ENCODE measurements around the gene IFFO2. TPM values are rescaled to one million over a fixed set of nuclear protein-coding genes. Genes with fewer than 3 reads are reported as not detected.

The IFFO2 gene
- total RNA-seq, 1 experiment from 2014 or later, result 15.3 TPM

DNA sequence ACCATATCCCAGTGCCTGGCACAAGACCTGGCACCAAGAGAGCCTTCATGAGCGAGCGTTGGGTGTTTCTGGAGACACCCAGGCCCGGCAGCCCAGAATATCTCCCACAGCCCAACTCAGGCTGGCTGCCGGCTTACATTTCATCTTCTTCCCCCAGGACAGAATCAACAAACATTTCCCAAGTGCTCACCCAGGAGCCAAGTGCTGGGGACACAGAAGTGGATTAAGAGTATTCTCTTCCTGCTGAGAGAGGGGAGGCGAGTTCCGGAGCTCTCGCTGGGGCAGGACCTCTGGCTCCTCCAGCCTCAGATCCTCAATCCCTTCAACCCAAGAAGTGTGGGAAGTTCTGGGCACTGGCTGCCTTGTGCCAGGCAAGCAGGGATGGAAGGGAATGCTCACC lies 23.6 kb downstream of the IFFO2 start:
- H3K4me1 ChIP-seq (replicated peaks), result peaks cover 27% of the 10 kb centered on the region
- DNase-seq (ENCODE audit: low read depth in 1 of 2, low spot score in 2 of 2), result no peak
- H3K4me3 ChIP-seq, result no peak overlapping the region
- H3K27ac ChIP-seq, result no peak overlapping the region
- no peaks in the 10 kb centered on the region for H3K9me3 ChIP-seq (replicated peaks)
- H3K36me3 ChIP-seq, result no peaks in the 10 kb centered on the region
- H3K27me3 ChIP-seq (replicated peaks), result no peaks in the 10 kb centered on the region

DNA sequence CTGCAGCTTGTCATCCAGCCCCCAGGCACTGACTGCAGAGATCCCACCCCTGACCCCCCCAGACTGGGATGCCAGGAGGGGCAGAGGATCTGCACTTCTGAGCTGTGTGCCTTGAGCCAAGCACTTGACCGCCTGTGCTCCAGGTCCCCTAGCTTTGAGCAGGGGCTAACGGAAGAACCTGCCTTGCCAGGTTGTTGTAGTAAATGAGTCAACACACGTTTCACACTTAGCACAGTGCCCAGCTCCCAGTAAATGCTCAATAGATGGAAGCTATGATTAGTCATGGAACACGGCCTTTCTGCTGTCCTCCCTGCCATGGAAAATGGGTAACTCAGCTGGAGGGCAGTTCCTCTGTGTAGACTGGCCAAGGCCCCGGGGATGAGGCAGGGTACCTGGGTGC lies 24.1 kb downstream of the IFFO2 start:
- Histone ChIP-seq H3K27me3 (replicated peaks) (no peaks in the 10 kb centered on the region), H3K4me3 (no peak overlapping the region), H3K4me1 (replicated peaks) (peaks cover 32% of the 10 kb centered on the region), H3K27ac (no peak overlapping the region), H3K36me3 (peaks cover 2% of the 10 kb centered on the region; the same call in 1 of the 2 replicates), H3K9me3 (replicated peaks) (no peaks in the 10 kb centered on the region)
- no peak for DNase-seq (ENCODE audit: low read depth in 1 of 2, low spot score in 2 of 2)

- Histone ChIP-seq H3K9me3 (replicated peaks) (no peaks in the 10 kb centered on the region), H3K27ac (no peak overlapping the region)
Measured at GRCh38 chr1:18931730-18932129, 24.7 kb downstream of the IFFO2 start.

GRCh38 chr1:18929686-18930085 lies 26.8 kb downstream of the IFFO2 start:
- peaks cover 45% of the 10 kb centered on the region for H3K4me1 ChIP-seq (replicated peaks)

More at GRCh38 chr1:18931730-18932129, 24.7 kb downstream of the IFFO2 start:
- peaks cover 8% of the 10 kb centered on the region for H3K36me3 ChIP-seq
- peaks cover 38% of the 10 kb centered on the region for H3K4me1 ChIP-seq (replicated peaks)
- no peak overlapping the region for H3K4me3 ChIP-seq
- no peaks in the 10 kb centered on the region for H3K27me3 ChIP-seq (replicated peaks)
- no peak for DNase-seq (ENCODE audit: low read depth in 1 of 2, low spot score in 2 of 2)

GRCh38 chr1:18928985-18929384 lies 27.5 kb downstream of the IFFO2 start:
- Histone ChIP-seq H3K9me3 (replicated peaks) (no peaks in the 10 kb centered on the region), H3K4me1 (replicated peaks) (peaks cover 51% of the 10 kb centered on the region), H3K27ac (peak overlapping the region; percentile 61), H3K27me3 (replicated peaks) (no peaks in the 10 kb centered on the region), H3K4me3 (no peak overlapping the region), H3K36me3 (peaks cover 8% of the 10 kb centered on the region)
- no peak for DNase-seq (ENCODE audit: low read depth in 1 of 2, low spot score in 2 of 2)

More at GRCh38 chr1:18929686-18930085, 26.8 kb downstream of the IFFO2 start:
- peak; percentile 82 to 84 for DNase-seq (ENCODE audit: low read depth in 1 of 2, low spot score in 2 of 2)
- H3K9me3 ChIP-seq (replicated peaks), result no peaks in the 10 kb centered on the region
- no peak overlapping the region for H3K4me3 ChIP-seq
- H3K36me3 ChIP-seq, result peaks cover 8% of the 10 kb centered on the region
- H3K27ac ChIP-seq, result peak overlapping the region; percentile 61
- no peaks in the 10 kb centered on the region for H3K27me3 ChIP-seq (replicated peaks)

DNA sequence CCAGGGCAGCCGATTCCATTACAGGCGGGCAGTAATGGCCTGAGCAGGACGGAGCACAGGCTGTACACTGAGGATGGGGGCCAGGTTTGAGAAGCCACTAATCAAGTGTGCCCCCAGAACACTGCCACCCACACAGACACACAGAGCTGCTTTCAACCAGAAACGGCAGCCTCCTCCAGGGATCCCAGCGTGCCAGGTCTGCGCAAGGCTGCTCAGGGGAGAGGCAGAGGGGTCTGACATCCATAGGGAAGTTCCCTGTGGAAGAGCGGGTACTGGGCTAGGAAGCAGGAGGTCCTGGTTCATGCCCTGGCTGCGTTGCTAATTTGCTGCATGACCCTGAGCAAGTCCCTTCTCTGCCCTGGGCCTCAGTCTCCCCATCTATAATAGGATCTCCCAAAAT lies 28.1 kb downstream of the IFFO2 start:
- Histone ChIP-seq H3K4me3 (no peak overlapping the region), H3K9me3 (replicated peaks) (no peaks in the 10 kb centered on the region), H3K36me3 (peaks cover 8% of the 10 kb centered on the region), H3K4me1 (replicated peaks) (peaks cover 55% of the 10 kb centered on the region), H3K27ac (no peak overlapping the region), H3K27me3 (replicated peaks) (no peaks in the 10 kb centered on the region)
- DNase-seq (ENCODE audit: low read depth in 1 of 2, low spot score in 2 of 2), result no peak

DNA sequence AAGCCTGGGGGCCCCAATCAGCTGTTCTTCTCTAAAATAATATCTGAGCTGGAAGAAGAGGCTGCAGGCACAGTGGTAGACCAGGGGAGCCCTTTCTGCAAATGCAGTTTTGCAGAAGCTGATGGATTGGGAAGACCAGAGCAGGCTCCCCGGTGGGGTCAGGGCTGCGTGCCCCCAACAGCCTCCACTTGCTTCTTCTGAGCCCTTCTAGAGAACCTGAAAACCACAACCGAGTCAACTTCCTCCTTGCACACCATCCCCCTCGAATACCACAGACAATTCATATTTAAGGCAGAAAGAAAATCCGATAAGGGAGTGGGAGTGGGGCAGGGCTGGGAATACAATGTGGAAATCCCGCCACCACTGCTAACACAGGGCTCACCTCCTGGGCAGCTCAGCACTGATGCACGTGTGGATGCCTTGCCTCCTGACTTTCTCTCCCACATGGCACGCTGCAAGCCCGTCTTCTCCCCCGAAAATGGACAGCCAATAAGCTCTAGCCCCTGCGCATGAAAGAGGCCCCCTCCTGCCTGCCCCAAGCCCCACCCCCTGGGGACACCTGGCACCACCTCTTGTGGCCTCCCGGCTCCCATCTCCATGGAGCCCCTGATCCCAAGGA lies 28.7 kb downstream of the IFFO2 start:
- H3K27me3 ChIP-seq (replicated peaks), result no peaks in the 10 kb centered on the region
- H3K4me3 ChIP-seq, result no peak overlapping the region
- no peaks in the 10 kb centered on the region for H3K9me3 ChIP-seq (replicated peaks)
- peak overlapping the region; percentile 92 for H3K27ac ChIP-seq
- no peak for DNase-seq (ENCODE audit: low read depth in 1 of 2, low spot score in 2 of 2)
- H3K4me1 ChIP-seq (replicated peaks), result peaks cover 61% of the 10 kb centered on the region
- peaks cover 8% of the 10 kb centered on the region for H3K36me3 ChIP-seq

- DNase-seq (ENCODE audit: low read depth in 1 of 2, low spot score in 2 of 2), result no peak
- no peak overlapping the region for H3K4me3 ChIP-seq
- H3K36me3 ChIP-seq, result peaks cover 8% of the 10 kb centered on the region
- H3K27me3 ChIP-seq (replicated peaks), result no peaks in the 10 kb centered on the region
- H3K4me1 ChIP-seq (replicated peaks), result peaks cover 67% of the 10 kb centered on the region
- peak overlapping the region; percentile 92 for H3K27ac ChIP-seq
- H3K9me3 ChIP-seq (replicated peaks), result no peaks in the 10 kb centered on the region
Measured at GRCh38 chr1:18927082-18927653, 29.3 kb downstream of the IFFO2 start.

DNA sequence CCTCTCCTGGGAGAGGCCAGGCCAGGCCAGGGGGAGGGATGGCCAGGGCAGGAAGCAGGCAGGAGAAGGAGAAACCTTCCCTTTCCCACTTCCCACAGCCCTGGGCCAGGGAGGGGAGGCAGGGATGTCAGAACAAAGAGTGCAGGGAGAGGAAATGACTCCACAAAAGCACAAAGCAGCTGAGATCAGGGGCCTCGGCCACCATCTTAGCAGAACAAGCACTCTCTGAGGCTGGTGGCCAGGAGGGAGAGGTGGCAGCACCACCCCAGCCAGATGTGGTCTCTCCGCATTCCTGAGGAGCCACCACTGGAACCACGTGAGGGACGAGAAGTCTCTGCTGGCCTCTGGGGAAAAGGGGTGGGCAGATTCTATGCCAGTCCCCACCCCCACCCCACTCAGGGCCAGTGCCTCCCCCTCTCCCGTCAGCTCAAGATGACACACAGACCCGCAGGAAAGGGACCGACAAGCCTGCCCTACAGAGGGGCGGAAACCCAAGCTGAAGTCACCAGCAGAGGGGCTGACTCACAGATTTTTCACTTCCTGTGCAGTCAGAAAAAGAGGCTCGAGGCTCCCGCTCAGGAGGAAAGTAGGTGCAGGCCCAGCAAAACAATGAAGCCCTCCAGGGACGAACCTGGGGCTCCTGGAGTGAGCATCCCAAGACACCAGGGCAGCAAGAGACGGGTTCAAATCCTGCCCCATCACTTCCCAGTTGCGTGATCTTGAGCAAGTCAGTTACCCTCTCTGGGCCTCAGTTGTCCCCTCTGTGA lies 30.0 kb downstream of the IFFO2 start:
- Histone ChIP-seq H3K4me3 (no peak overlapping the region), H3K9me3 (replicated peaks) (no peaks in the 10 kb centered on the region), H3K27ac (peak overlapping the region; percentile 92), H3K36me3 (peaks cover 8% of the 10 kb centered on the region), H3K4me1 (replicated peaks) (peaks cover 74% of the 10 kb centered on the region), H3K27me3 (replicated peaks) (no peaks in the 10 kb centered on the region)
- DNase-seq (ENCODE audit: low read depth in 1 of 2, low spot score in 2 of 2), result peak; percentile 94 to 97

DNA sequence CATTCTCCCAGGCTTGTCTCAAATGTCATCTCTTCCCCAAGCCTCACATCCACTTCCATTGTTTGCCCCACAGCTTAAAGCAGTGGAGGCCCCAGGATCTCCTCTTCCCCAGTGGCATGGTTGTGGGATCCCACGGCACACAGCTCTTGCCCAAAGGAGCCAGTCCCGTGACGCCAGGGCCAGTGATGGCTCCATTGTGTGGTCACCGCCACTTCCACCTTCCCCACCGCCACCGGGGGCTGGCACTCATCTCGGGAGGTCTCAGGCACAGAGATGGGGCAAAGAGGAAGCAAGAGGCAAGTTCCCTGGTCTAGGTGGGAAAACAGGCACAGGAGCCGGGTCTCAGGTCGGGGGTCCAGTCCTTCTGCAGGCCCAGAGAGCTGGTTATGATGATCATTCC lies 31.2 kb downstream of the IFFO2 start:
- DNase-seq (ENCODE audit: low read depth in 1 of 2, low spot score in 2 of 2), result no peak
- H3K4me1 ChIP-seq (replicated peaks), result peaks cover 73% of the 10 kb centered on the region
- no peaks in the 10 kb centered on the region for H3K9me3 ChIP-seq (replicated peaks)
- no peak overlapping the region for H3K4me3 ChIP-seq
- H3K27me3 ChIP-seq (replicated peaks), result no peaks in the 10 kb centered on the region
- peaks cover 17% of the 10 kb centered on the region for H3K36me3 ChIP-seq
- no peak overlapping the region for H3K27ac ChIP-seq

- Histone ChIP-seq H3K36me3 (peaks cover 26% of the 10 kb centered on the region), H3K27me3 (replicated peaks) (no peaks in the 10 kb centered on the region), H3K4me1 (replicated peaks) (peaks cover 62% of the 10 kb centered on the region), H3K9me3 (replicated peaks) (no peaks in the 10 kb centered on the region), H3K4me3 (no peak overlapping the region), H3K27ac (no peak overlapping the region)
- DNase-seq (ENCODE audit: low read depth in 1 of 2, low spot score in 2 of 2), result no peak
Measured at GRCh38 chr1:18924221-18924691, 32.2 kb downstream of the IFFO2 start.

GRCh38 chr1:18923756-18924211 lies 32.7 kb downstream of the IFFO2 start:
- H3K27me3 ChIP-seq (replicated peaks), result no peaks in the 10 kb centered on the region
- H3K4me1 ChIP-seq (replicated peaks), result peaks cover 58% of the 10 kb centered on the region
- H3K36me3 ChIP-seq, result peaks cover 27% of the 10 kb centered on the region
- no peaks in the 10 kb centered on the region for H3K9me3 ChIP-seq (replicated peaks)
- H3K4me3 ChIP-seq, result no peak overlapping the region
- no peak for DNase-seq (ENCODE audit: low read depth in 1 of 2, low spot score in 2 of 2)
- no peak overlapping the region for H3K27ac ChIP-seq

GRCh38 chr1:18922848-18923755 lies 33.4 kb downstream of the IFFO2 start:
- no peak for DNase-seq (ENCODE audit: low read depth in 1 of 2, low spot score in 2 of 2)
- H3K4me1 ChIP-seq (replicated peaks), result peaks cover 51% of the 10 kb centered on the region

More at GRCh38 chr1:18922848-18923755, 33.4 kb downstream of the IFFO2 start:
- H3K9me3 ChIP-seq (replicated peaks), result no peaks in the 10 kb centered on the region
- no peaks in the 10 kb centered on the region for H3K27me3 ChIP-seq (replicated peaks)
- H3K36me3 ChIP-seq, result peaks cover 34% of the 10 kb centered on the region
- no peak overlapping the region for H3K4me3 ChIP-seq
- peak overlapping the region; percentile 63 for H3K27ac ChIP-seq
